ENCODE measurements around the gene NIPBL. TPM values are rescaled to one million over a fixed set of nuclear protein-coding genes. Genes with fewer than 3 reads are reported as not detected.

NIPBL gene
- total and polyA plus RNA-seq, 2 of the 13 experiments (the other 11 are each of a cell fraction or from before 2014, with no cell fraction given) = 12.3 to 32.3 TPM

- ChIA-PET POLR2A (no interaction called here), CTCF (ENCODE audit: low intra/inter-chr PET ratio, low total read pairs) (no interaction called here)
- H3K4me3 ChIP-seq (replicated peaks in 1 of 3; ENCODE audit: insufficient read depth in 1 of 3, low read depth in 2 of 3, low read length in 3 of 3) = no peak overlapping the region
- DNase-seq (ENCODE audit: low spot score) = no peak
- no peaks in the 10 kb centered on the region for H3K9me3 ChIP-seq (ENCODE audit: low read length)
- no peak overlapping the region for H2AFZ ChIP-seq (ENCODE audit: low read length)
- H3K4me2 ChIP-seq (ENCODE audit: low read depth, low read length) = no peak overlapping the region
- BruUV-seq (replicated peaks) = no TSS peak
- WGBS (ENCODE audit: low lambda C conversion rate) = 94% methylated on average over 1 of the region's 1 CpG
- H3K79me2 ChIP-seq (ENCODE audit: insufficient read depth, low read length) = no peaks in the 10 kb centered on the region
- H3K4me1 ChIP-seq (ENCODE audit: insufficient read depth, low read length) = no peaks in the 10 kb centered on the region
- ATAC-seq = no peak
- H3K36me3 ChIP-seq (replicated peaks in 1 of 2; ENCODE audit: control insufficient read depth in 1 of 2, insufficient read depth in 2 of 2, low read length in 2 of 2) = peaks cover 9 to 62% of the 10 kb centered on the region in 2 experiments; a peak in 4 of 5 replicates
- H3K27me3 ChIP-seq (ENCODE audit: control insufficient read depth in 1 of 2, insufficient read depth in 2 of 2, low read length in 2 of 2) = no peaks in the 10 kb centered on the region
- no peak overlapping the region for H3K9ac ChIP-seq (ENCODE audit: insufficient read depth, low read depth, low read length)
- FAIRE-seq = no peak
- in situ Hi-C loops (cut with HindIII; ENCODE audit: extremely low pct_ligation_motif_present, low pct_unique_long_range_greater_than_20kb) (no loop called here), intact Hi-C loops (cut with micrococcal nuclease; ENCODE audit: unreplicated experiment) (no loop called here)
- no peak for TF ChIP-seq TOE1 (CRISPR knock-in tag; IDR thresholded peaks at IDR 0.05)
- no peak for TF ChIP-seq ZNF790 (CRISPR knock-in tag; IDR thresholded peaks at IDR 0.05; ENCODE audit: borderline replicate concordance)
- peak; percentile 56; the same call in 1 of the 2 replicates for TF ChIP-seq ZNF121 (CRISPR knock-in tag; IDR thresholded peaks at IDR 0.05)
- TF ChIP-seq FOSL2 (CRISPR knock-in tag; IDR thresholded peaks at IDR 0.05) = 0 out of 2 replicates have a peak, but pooled peaks have one; percentile 21
- no peak for TF ChIP-seq CENPX (CRISPR knock-in tag; IDR thresholded peaks at IDR 0.05)
- TF ChIP-seq HDAC2 (CRISPR knock-in tag; IDR thresholded peaks at IDR 0.05) = no peak
- TF ChIP-seq ZNF3 (CRISPR knock-in tag; IDR thresholded peaks at IDR 0.05) = no peak
- H3K27ac ChIP-seq (ENCODE audit: extremely low read length, insufficient read depth, low read length) = no peak overlapping the region
- no peaks in the 10 kb centered on the region for H4K20me1 ChIP-seq (ENCODE audit: insufficient read depth, low read length)
Observed at GRCh38 chr5:37055383-37055990, 178.9 kb downstream of the NIPBL start.

GRCh38 chr5:37056762-37057161 lies 180.2 kb downstream of the NIPBL start:
- intact Hi-C loops (cut with micrococcal nuclease; ENCODE audit: unreplicated experiment) = no loop called here
- no peaks in the 10 kb centered on the region for H4K20me1 ChIP-seq (ENCODE audit: insufficient read depth, low read length)
- no peak for ATAC-seq
- no peaks in the 10 kb centered on the region for H3K27me3 ChIP-seq (ENCODE audit: control insufficient read depth in 1 of 2, insufficient read depth in 2 of 2, low read length in 2 of 2)
- WGBS (ENCODE audit: low lambda C conversion rate) = 95% methylated on average over 2 of the region's 2 CpGs
- H3K79me2 ChIP-seq (ENCODE audit: insufficient read depth, low read length) = no peaks in the 10 kb centered on the region
- H3K4me3 ChIP-seq (replicated peaks in 1 of 3; ENCODE audit: insufficient read depth in 1 of 3, low read depth in 2 of 3, low read length in 3 of 3) = no peak overlapping the region
- peaks cover 10 to 61% of the 10 kb centered on the region in 2 experiments; a peak in 4 of 5 replicates for H3K36me3 ChIP-seq (replicated peaks in 1 of 2; ENCODE audit: control insufficient read depth in 1 of 2, insufficient read depth in 2 of 2, low read length in 2 of 2)
- no peak for DNase-seq (ENCODE audit: low spot score)
- no peaks in the 10 kb centered on the region for H3K9me3 ChIP-seq (ENCODE audit: low read length)
- in situ Hi-C loops (cut with HindIII; ENCODE audit: extremely low pct_ligation_motif_present, low pct_unique_long_range_greater_than_20kb) = no loop called here
- FAIRE-seq = no peak
- H3K27ac ChIP-seq (ENCODE audit: extremely low read length, insufficient read depth, low read length) = no peak overlapping the region
- H2AFZ ChIP-seq (ENCODE audit: low read length) = no peak overlapping the region
- ChIA-PET CTCF (ENCODE audit: low intra/inter-chr PET ratio, low total read pairs) (no interaction called here), POLR2A (no interaction called here)
- TF ChIP-seq MZF1 (CRISPR knock-in tag; IDR thresholded peaks at IDR 0.05; ENCODE audit: borderline replicate concordance) (no peak), HNRNPK (IDR thresholded peaks at IDR 0.05; ENCODE audit: low read depth, low read length, poor library complexity, severe bottlenecking) (peak; percentile 32), PCBP1 (IDR thresholded peaks at IDR 0.05; ENCODE audit: borderline replicate concordance, low read depth, low read length) (no peak)
- H3K4me1 ChIP-seq (ENCODE audit: insufficient read depth, low read length) = no peaks in the 10 kb centered on the region
- H3K9ac ChIP-seq (ENCODE audit: insufficient read depth, low read depth, low read length) = no peak overlapping the region
- BruUV-seq (replicated peaks) = no TSS peak
- no peak overlapping the region for H3K4me2 ChIP-seq (ENCODE audit: low read depth, low read length)

Measured in HepG2 (cell line).